ENCODE measurements around the gene LPP.

DNA sequence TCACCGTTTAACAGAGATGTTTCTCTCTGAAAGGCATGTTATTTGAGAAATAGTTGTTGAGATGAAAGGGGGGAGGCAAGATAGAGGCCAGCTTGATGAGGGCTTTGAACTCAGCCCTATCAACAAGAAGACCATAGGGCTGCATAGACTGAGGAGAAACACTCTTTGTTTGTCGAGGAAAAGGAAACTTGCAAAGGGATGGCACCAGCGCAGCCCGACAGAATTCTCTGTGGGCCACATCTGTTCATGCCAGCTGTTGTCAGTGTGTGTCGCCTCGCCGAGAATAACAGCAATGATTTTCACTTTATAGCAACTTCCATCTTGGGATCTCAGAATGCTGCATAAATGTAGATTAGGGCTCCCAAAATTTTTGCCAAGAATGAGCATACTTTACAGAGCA is 539.5 kb downstream of the LPP start:
- no peak for TF ChIP-seq RAD21 (conservative IDR thresholded peaks at IDR 0.05 in 1 of 2, IDR thresholded peaks at IDR 0.05 in 1 of 2)
- TF ChIP-seq MAFK (IDR thresholded peaks at IDR 0.05; ENCODE audit: partially characterized antibody): no peak
